GM19351 (cell line): ENCODE data around the gene NFATC2IP.
"Not testable (repeated sequence)": the region's sequence is repeated elsewhere in the genome, so short reads cannot be mapped to it uniquely, and the experiment has no call there.

Experiments
- ATAC-seq: cut with Tn5 transposase; IDR thresholded peaks from one replicate; pipeline ENCODE4 v1.9.1; 2021; ENCODE audit warnings: mild to moderate bottlenecking, moderate library complexity; ENCODE audit not compliant: unreplicated experiment

NFATC2IP gene

DNA sequence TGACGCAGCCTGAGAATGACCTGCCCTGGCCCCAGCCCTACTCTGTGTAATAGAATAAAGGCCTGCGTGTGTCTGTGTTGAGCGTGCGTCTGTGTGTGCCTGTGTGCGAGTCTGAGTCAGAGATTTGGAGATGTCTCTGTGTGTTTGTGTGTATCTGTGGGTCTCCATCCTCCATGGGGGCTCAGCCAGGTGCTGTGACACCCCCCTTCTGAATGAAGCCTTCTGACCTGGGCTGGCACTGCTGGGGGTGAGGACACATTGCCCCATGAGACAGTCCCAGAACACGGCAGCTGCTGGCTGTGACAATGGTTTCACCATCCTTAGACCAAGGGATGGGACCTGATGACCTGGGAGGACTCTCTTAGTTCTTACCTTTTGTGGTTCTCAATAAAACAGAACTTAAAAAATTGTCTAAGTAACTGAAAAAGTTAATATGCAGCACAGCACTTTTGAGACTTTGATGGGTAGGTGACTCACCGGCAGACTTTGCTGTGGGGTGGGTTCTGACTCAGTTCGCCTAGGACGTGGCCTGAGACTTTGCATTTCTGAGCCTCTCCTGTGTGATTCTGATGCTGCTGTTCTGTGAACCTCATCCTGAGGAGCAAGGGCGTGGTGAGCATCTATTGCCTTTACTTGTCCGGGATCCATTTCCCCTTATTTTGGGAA, 39.8 kb downstream of the NFATC2IP start:
- ATAC-seq = no peak

GRCh38 chr16:28991687-28992086, 41.0 kb downstream of the NFATC2IP start:
- ATAC-seq = no peak

- no peak for ATAC-seq
These were observed 41.8 kb downstream of the NFATC2IP start for GRCh38 chr16:28992496-28992895.

GRCh38 chr16:28998837-28999236, 48.1 kb downstream of the NFATC2IP start:
- ATAC-seq = no peak

DNA sequence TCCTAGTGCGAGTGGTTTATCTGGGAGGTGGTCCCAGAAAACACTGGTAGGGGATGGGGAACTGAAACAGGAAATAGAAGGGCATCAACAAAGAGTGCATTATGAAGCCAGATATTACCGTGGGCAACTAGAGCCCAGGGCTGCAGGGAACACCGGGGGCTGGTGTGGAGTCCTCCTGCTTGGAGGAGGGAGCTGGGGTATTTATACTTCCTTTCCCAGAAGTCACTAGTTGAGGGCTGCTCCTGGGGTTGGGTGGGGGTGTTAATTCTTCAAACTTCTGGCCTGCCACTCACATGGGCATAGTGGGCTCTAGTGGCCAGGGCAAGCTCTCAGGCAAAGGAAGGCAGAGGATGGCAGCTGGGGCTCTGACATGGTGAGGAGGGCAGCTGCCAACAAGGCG, 48.8 kb downstream of the NFATC2IP start:
- no peak for ATAC-seq

- ATAC-seq = no peak
These were observed 49.3 kb downstream of the NFATC2IP start for GRCh38 chr16:29000019-29000418.

DNA sequence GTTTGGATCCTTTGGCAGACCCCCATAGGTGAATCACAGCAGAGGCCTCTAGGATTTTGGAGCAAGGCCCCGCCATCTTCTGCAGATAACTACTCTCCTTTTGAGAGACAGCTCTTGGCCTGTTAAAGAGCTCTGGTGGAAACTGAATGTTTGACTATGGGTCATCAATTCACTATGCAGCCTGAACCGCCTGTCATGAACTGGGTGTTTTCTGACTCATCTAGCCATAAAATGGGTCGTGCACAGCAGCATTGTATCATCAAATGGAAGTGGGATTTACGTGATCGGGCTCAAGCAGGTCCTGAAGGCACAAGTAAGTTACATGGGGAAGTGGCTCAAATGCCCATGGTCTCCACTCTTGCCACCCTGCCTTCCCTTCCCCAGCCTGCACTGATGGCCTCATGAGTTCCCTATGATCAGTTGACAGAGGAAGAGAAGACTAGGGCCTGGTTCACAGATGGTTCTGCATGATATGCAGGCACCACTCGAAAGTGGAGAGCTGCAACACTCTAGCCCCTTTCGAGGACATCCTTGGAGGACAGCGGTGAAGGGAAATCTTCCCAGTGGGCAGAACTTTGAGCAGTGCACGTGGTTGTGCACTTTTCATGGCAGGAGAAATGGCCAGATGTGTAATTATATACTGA, 53.9 kb downstream of the NFATC2IP start:
- not testable (repeated sequence) for ATAC-seq

GRCh38 chr16:29007730-29008593, 57.2 kb downstream of the NFATC2IP start:
- no peak for ATAC-seq

GRCh38 chr16:29009050-29009837, 58.5 kb downstream of the NFATC2IP start:
- no peak for ATAC-seq

GRCh38 chr16:29009838-29010166, 59.1 kb downstream of the NFATC2IP start:
- ATAC-seq = no peak

GRCh38 chr16:29011112-29011511, 60.4 kb downstream of the NFATC2IP start:
- ATAC-seq = no peak

DNA sequence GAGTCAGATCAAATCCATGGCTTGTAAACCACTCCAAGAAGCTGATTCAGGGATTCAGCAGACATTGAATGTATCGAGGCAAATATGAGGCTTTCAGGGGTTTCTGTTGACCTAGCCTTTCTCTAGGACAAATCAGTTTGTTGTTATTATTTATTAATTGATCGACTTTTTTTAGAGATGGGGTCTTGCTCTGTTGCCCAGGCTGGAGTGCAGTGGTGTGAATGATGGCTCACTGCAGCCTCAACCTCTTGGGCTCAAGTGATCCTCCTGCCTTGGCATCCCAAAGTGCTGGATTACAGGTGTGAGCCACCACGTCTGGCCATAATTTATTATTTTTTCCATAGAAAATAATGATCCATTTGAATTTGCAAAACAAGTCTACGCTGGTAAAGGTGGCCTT, 61.1 kb downstream of the NFATC2IP start:
- ATAC-seq = no peak

DNA sequence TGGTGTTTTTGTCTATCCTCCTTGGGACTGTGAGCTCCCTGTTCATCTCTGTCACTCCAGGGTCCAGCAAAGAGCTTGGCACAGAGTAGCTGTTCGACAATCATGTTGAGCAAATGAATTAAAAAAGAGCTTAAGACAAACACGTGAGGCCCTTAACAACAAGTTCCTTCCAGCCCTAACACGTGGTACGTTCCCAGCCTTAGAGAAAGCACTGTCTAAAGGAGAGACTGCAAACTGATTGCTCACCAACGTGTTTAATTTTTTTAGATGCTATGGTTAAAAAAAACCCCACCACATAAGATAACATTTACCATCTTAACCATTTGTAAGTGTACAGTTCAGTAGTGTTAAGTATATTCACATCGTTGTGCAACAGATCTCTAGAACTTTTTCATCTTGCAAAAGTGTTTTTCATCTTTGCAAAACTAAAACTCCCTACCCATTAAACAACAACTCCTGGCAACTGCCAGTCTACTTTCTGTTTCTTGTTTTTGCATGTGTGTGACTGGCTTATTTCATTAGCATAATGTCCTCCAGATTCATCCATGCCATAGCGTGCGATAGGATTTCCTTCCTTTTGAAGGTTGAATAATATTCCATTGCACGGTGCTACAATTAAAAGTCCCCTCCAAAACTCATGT, 62.3 kb downstream of the NFATC2IP start:
- ATAC-seq = no peak

- ATAC-seq = no peak
These were observed 63.9 kb downstream of the NFATC2IP start for GRCh38 chr16:29014561-29015069.
